Measurements from ENCODE around the gene CSF3R. TPM values are rescaled to one million over a fixed set of nuclear protein-coding genes. Genes with fewer than 3 reads are reported as not detected.
"Not testable (repeated sequence)": the region's sequence is repeated elsewhere in the genome, so short reads cannot be mapped to it uniquely, and the experiment has no call there.

Gene CSF3R
- total RNA-seq, 1 donor from 2014 or later, result not detected

GRCh38 chr1:36481091-36481490 is 1.6 kb downstream of the CSF3R start:
- no peak for DNase-seq

GRCh38 chr1:36480161-36480560 is 2.6 kb downstream of the CSF3R start:
- no peak for DNase-seq

- no peak for DNase-seq
These were observed 3.1 kb downstream of the CSF3R start for GRCh38 chr1:36479505-36480051.

GRCh38 chr1:36477615-36478014 is 5.1 kb downstream of the CSF3R start:
- DNase-seq, result not testable (repeated sequence)

- DNase-seq, result no peak
These were observed 5.8 kb downstream of the CSF3R start for GRCh38 chr1:36476945-36477344.

- no peak for DNase-seq
These were observed 6.7 kb downstream of the CSF3R start for GRCh38 chr1:36475910-36476604.

- no peak for DNase-seq
These were observed 7.4 kb downstream of the CSF3R start for GRCh38 chr1:36475341-36475740.

- DNase-seq, result no peak
These were observed 10.1 kb downstream of the CSF3R start for GRCh38 chr1:36472656-36473055.

GRCh38 chr1:36471830-36472641 is 10.7 kb downstream of the CSF3R start:
- DNase-seq, result no peak

GRCh38 chr1:36469163-36469562 is 13.6 kb downstream of the CSF3R start:
- DNase-seq, result no peak

- no peak for DNase-seq
These were observed 14.8 kb downstream of the CSF3R start for GRCh38 chr1:36467700-36468455.

- DNase-seq, result no peak
These were observed 15.7 kb downstream of the CSF3R start for GRCh38 chr1:36467027-36467410.

GRCh38 chr1:36466370-36467026 is 16.2 kb downstream of the CSF3R start:
- no peak for DNase-seq

- no peak for DNase-seq
These were observed 16.9 kb downstream of the CSF3R start for GRCh38 chr1:36465731-36466369.

GRCh38 chr1:36464605-36465393 is 17.9 kb downstream of the CSF3R start:
- DNase-seq, result no peak

- peak; percentile 97 for DNase-seq
These were observed 18.7 kb downstream of the CSF3R start, which contains the start of gene MRPS15 for GRCh38 chr1:36463803-36464604. Gene MRPS15, minus strand, starts transcription at chr1:36464384. Its CDS starts 109 bp downstream, at chr1:36464275.

- no peak for DNase-seq
These were observed 19.3 kb downstream of the CSF3R start for GRCh38 chr1:36463463-36463802.

GRCh38 chr1:36458910-36459309 is 23.8 kb downstream of the CSF3R start:
- DNase-seq, result no peak

GRCh38 chr1:36457691-36458090 is 25.0 kb downstream of the CSF3R start:
- DNase-seq, result no peak

- DNase-seq, result peak; percentile 22
These were observed 26.3 kb downstream of the CSF3R start for GRCh38 chr1:36456391-36456928.
